Measurements from ENCODE around the gene FNDC5. TPM values are rescaled to one million over a fixed set of nuclear protein-coding genes. Genes with fewer than 3 reads are reported as not detected.

FNDC5 gene
- total and polyA plus RNA-seq, 9 of the 15 experiments (the other 6 are each of a cell fraction or from before 2014, with no cell fraction given) = 0.06 to 2.1 (median 0.22) TPM

- TF ChIP-seq TFE3 (CRISPR knock-in tag; IDR thresholded peaks at IDR 0.05) = no peak
- TF ChIP-seq MYC (IDR thresholded peaks at IDR 0.05; ENCODE audit: low read depth, low read length) = peak; percentile 79
- TF ChIP-seq MYC (CRISPR knock-in tag; IDR thresholded peaks at IDR 0.05; ENCODE audit: borderline replicate concordance, low read depth) = no peak
- peak; percentile 99 for TF ChIP-seq IRF1 (CRISPR knock-in tag; IDR thresholded peaks at IDR 0.05; ENCODE audit: borderline replicate concordance)
- no peak for TF ChIP-seq HEY1 (CRISPR knock-in tag; IDR thresholded peaks at IDR 0.05; ENCODE audit: borderline replicate concordance)
- no peak for TF ChIP-seq POLR3A (IDR thresholded peaks at IDR 0.05; ENCODE audit: borderline replicate concordance, extremely low read depth, insufficient read depth, insufficient read length)
- peak; percentile 84 for TF ChIP-seq SREBF1 (IDR thresholded peaks at IDR 0.05; ENCODE audit: borderline replicate concordance, low read depth, low read length)
- no peak for TF ChIP-seq CEBPB (tag; IDR thresholded peaks at IDR 0.05)
- TF ChIP-seq XRCC4 (IDR thresholded peaks at IDR 0.05; ENCODE audit: extremely low read depth, insufficient read depth, insufficient read length) = no peak
- TF ChIP-seq, protein P1, sequence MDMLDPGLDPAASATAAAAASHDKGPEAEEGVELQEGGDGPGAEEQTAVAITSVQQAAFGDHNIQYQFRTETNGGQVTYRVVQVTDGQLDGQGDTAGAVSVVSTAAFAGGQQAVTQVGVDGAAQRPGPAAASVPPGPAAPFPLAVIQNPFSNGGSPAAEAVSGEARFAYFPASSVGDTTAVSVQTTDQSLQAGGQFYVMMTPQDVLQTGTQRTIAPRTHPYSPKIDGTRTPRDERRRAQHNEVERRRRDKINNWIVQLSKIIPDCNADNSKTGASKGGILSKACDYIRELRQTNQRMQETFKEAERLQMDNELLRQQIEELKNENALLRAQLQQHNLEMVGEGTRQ (CRISPR knock-in tag; IDR thresholded peaks at IDR 0.05) = peak; percentile 64
- TF ChIP-seq TCF7L2 (IDR thresholded peaks at IDR 0.05; ENCODE audit: low read depth, low read length) = no peak
- no peak for TF ChIP-seq HMBOX1 (IDR thresholded peaks at IDR 0.05)
- TF ChIP-seq KDM2B (CRISPR knock-in tag; IDR thresholded peaks at IDR 0.05) = no peak
- no peak for TF ChIP-seq CSDE1 (IDR thresholded peaks at IDR 0.05)
- peak; percentile 37; the same call in 1 of the 2 replicates for TF ChIP-seq ZNF23 (CRISPR knock-in tag; IDR thresholded peaks at IDR 0.05)
- TF ChIP-seq GABPB2 (CRISPR knock-in tag; conservative IDR thresholded peaks at IDR 0.05) = no peak
- peak; percentile 94 for TF ChIP-seq E2F4 (CRISPR knock-in tag; IDR thresholded peaks at IDR 0.05; ENCODE audit: low read depth)
- peak; percentile 78 for TF ChIP-seq ZC3H11A (IDR thresholded peaks at IDR 0.05; ENCODE audit: low read depth, low read length)
- TF ChIP-seq SAP30 (IDR thresholded peaks at IDR 0.05; ENCODE audit: borderline replicate concordance, insufficient read depth, low read depth, low read length, poor library complexity, severe bottlenecking) = peak; percentile 90
- TF ChIP-seq, protein P2, sequence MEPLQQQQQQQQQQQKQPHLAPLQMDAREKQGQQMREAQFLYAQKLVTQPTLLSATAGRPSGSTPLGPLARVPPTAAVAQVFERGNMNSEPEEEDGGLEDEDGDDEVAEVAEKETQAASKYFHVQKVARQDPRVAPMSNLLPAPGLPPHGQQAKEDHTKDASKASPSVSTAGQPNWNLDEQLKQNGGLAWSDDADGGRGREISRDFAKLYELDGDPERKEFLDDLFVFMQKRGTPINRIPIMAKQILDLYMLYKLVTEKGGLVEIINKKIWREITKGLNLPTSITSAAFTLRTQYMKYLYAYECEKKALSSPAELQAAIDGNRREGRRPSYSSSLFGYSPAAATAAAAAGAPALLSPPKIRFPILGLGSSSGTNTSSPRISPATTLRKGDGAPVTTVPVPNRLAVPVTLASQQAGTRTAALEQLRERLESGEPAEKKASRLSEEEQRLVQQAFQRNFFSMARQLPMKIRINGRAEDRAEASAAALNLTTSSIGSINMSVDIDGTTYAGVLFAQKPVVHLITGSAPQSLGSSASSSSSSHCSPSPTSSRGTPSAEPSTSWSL (CRISPR knock-in tag; IDR thresholded peaks at IDR 0.05; ENCODE audit: borderline replicate concordance) = no peak
Measured at GRCh38 chr1:32886004-32886827, 15.5 kb upstream of the FNDC5 start, which contains the start of gene HPCA (continued).

Data from K562 (cell line).